GM19397 (cell line): ENCODE results near the gene KCTD16.

Experiments used
- ATAC-seq: cut with Tn5 transposase; IDR thresholded peaks from one replicate; pipeline ENCODE4 v1.9.1; 2021; ENCODE audit warnings: mild to moderate bottlenecking, moderate library complexity; ENCODE audit not compliant: unreplicated experiment

The KCTD16 gene

GRCh38 chr5:144504929-144505577 is 334.4 kb downstream of the KCTD16 start:
- ATAC-seq: no peak

GRCh38 chr5:144510845-144511579 is 340.3 kb downstream of the KCTD16 start:
- no peak for ATAC-seq

- ATAC-seq: no peak
These were observed 341.0 kb downstream of the KCTD16 start for GRCh38 chr5:144511580-144512072.

- ATAC-seq: no peak
These were observed 352.0 kb downstream of the KCTD16 start for GRCh38 chr5:144522698-144523097.

GRCh38 chr5:144525000-144525399 is 354.3 kb downstream of the KCTD16 start:
- ATAC-seq: no peak

GRCh38 chr5:144531188-144531587 is 360.5 kb downstream of the KCTD16 start:
- ATAC-seq: no peak
